Uterus (tissue), 4 donors: ENCODE data around the gene DAND5. TPM values are rescaled to one million over a fixed set of nuclear protein-coding genes. Genes with fewer than 3 reads are reported as not detected.

Experiments used
- DNase-seq, 2 donors: peaks; one replicate each; pipeline ENCODE4 v3.0.0-alpha.2; 2019 to 2020
- H3K27ac ChIP-seq, 2 donors: fragments of 200-600 bp; sonication (generic); 1 replicate in 1 of 2; 2 replicates in 1 of 2; pipeline ENCODE4 v1.5.1; 2016 to 2018
- H3K27me3 ChIP-seq, 2 donors: fragments of 200-600 bp; sonication (generic); one replicate each; pipeline ENCODE4 v1.5.1; 2018 to 2019; ENCODE audit warnings: control low read depth in 1 of 2
- H3K36me3 ChIP-seq, 2 donors: fragments of 200-600 bp; sonication (generic); one replicate each; pipeline ENCODE4 v1.5.1; 2019; ENCODE audit warnings: control low read depth in 1 of 2
- H3K4me1 ChIP-seq, 2 donors: fragments of 200-600 bp; sonication (generic); one replicate each; pipeline ENCODE4 v1.5.1; 2018 to 2019; ENCODE audit warnings: control low read depth in 1 of 2
- H3K4me3 ChIP-seq, 2 donors: fragments of 200-600 bp; sonication (generic); 1 replicate in 1 of 2; 2 replicates in 1 of 2; pipeline ENCODE4 v1.5.1; 2018 to 2019; ENCODE audit warnings: mild to moderate bottlenecking in 1 of 2
- H3K9me3 ChIP-seq, 2 donors: fragments of 200-600 bp; sonication (generic); one replicate each; pipeline ENCODE4 v1.5.1; 2019; ENCODE audit warnings: control low read depth in 1 of 2
- CTCF ChIP-seq, 4 experiments: fragments of 200-600 bp in 2 of 4; fragments of 450-650 bp in 2 of 4; sonication (generic) in 2 of 4; IDR thresholded peaks; one replicate each; pipeline ENCODE4 v1.5.1; 2016 to 2019; ENCODE audit warnings: antibody characterized with exemption in 4 of 4, mild to moderate bottlenecking in 2 of 4, moderate library complexity in 1 of 4
- POLR2A ChIP-seq, 2 donors: fragments of 450-650 bp; IDR thresholded peaks; one replicate each; pipeline ENCODE4 v1.6.1; 2016; ENCODE audit warnings: antibody characterized with exemption in 2 of 2, mild to moderate bottlenecking in 1 of 2, moderate library complexity in 1 of 2
- intact Hi-C: fragments of 100-400 bp; cut with DNase I; formaldehyde crosslinking; loops from one replicate; pipeline ENCODE4 v1.15.1; 2023; ENCODE audit warnings: low total_unique reads
- total RNA-seq, 4 donors: library from RNA; depleted of rRNA in 3 of 4; stranded (reverse); fragments of >200 nt in 3 of 4; gene quantifications; one replicate each; pipeline versions ENCODE4 v1.1.0 to v1.2.4, GENCODE V29; 2014 to 2023
- donor health status: DM: yes; HTN: yes; CAD: no.

The DAND5 gene
- total RNA-seq, 4 donors from 2014 or later, result 0.14 TPM; not detected in 3

DNA sequence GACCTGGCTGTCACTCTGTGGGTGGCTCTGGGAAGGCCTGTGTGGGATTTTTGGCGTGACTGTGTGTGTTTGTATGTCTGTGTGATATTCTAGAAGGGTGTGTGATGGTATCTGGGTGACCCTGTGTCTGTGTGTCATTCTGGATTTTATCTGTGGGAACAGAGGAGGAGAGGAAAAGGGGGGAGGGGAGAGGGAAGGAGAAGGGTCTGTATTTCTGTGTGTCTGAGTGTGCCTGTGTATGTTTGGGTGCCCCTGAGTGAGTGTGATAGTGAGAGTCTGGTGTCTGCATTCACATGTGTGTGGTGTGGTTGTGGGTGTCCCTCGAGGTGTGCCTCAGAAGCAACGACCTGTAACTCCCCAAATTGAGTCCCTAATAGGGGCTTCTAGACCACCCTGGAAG, 17.8 kb downstream of the DAND5 start:
- Histone ChIP-seq H3K27ac (no peak overlapping the region), H3K36me3 (no peaks in the 10 kb centered on the region), H3K27me3 (no peaks in the 10 kb centered on the region), H3K9me3 (no peaks in the 10 kb centered on the region), H3K4me3 (no peak overlapping the region), H3K4me1 (no peaks in the 10 kb centered on the region)
- DNase-seq, result no peak
- intact Hi-C loops, result no loop called here
- no peak for TF ChIP-seq CTCF (IDR thresholded peaks at IDR 0.05)
- TF ChIP-seq POLR2A (IDR thresholded peaks at IDR 0.05), result no peak

DNA sequence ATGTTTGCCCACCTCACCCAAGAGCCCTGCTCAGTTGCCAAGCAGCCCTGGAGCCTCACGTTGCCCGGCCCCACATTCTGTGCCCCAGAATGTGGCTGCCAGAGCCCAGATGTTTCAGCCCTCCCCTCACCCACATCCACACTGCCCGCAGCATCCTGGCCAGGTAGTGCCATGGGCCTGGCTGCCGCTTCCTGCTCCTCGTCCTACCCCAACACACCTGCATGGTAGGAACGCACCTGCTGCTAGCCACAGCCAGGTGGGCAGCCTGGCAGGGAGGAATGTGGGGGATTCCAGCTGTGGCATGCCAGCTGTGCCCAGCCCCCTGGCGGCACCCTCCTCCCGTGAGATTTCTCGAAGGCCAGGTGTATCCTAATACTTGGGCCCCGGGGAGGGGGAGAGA, 18.4 kb downstream of the DAND5 start:
- H3K4me1 ChIP-seq, result no peaks in the 10 kb centered on the region
- intact Hi-C loops, result no loop called here
- no peak overlapping the region for H3K4me3 ChIP-seq
- H3K27ac ChIP-seq, result no peak overlapping the region
- no peaks in the 10 kb centered on the region for H3K27me3 ChIP-seq
- H3K36me3 ChIP-seq, result no peaks in the 10 kb centered on the region
- TF ChIP-seq POLR2A (IDR thresholded peaks at IDR 0.05) (no peak), CTCF (IDR thresholded peaks at IDR 0.05) (no peak)
- H3K9me3 ChIP-seq, result no peaks in the 10 kb centered on the region
- no peak for DNase-seq

DNA sequence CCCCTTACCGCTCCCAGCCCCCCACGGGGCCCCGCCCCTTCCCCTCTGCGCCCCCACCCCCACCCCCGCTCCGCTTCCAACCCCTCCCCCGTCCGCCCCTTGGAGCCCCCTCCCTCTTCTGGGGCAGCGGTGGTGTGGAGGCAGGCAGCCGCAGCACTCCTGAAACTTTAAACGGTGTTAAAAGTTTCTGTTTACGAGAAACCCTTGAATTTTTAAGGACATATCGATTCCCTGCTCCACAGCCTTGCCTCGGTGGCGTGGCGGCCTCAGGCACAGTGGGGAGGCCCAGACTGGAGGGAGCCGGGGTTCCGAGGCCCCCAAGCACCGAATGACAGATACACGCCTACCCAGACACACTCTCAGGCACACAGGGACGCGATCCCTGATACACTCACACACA, 21.1 kb downstream of the DAND5 start:
- H3K4me3 ChIP-seq, result no peak overlapping the region
- no peak overlapping the region for H3K27ac ChIP-seq
- no peak for DNase-seq
- intact Hi-C loops, result no loop called here
- TF ChIP-seq CTCF (IDR thresholded peaks at IDR 0.05) (no peak), POLR2A (IDR thresholded peaks at IDR 0.05) (no peak)
- H3K27me3 ChIP-seq, result no peaks in the 10 kb centered on the region
- no peaks in the 10 kb centered on the region for H3K9me3 ChIP-seq
- H3K4me1 ChIP-seq, result no peaks in the 10 kb centered on the region
- H3K36me3 ChIP-seq, result no peaks in the 10 kb centered on the region

- TF ChIP-seq CTCF (IDR thresholded peaks at IDR 0.05) (no peak), POLR2A (IDR thresholded peaks at IDR 0.05) (no peak)
- H3K27ac ChIP-seq, result no peak overlapping the region
- H3K4me3 ChIP-seq, result no peak overlapping the region
- intact Hi-C loops, result no loop called here
- no peaks in the 10 kb centered on the region for H3K36me3 ChIP-seq
- no peak for DNase-seq
- no peaks in the 10 kb centered on the region for H3K27me3 ChIP-seq
- H3K4me1 ChIP-seq, result no peaks in the 10 kb centered on the region
- H3K9me3 ChIP-seq, result no peaks in the 10 kb centered on the region
Measured at GRCh38 chr19:12990853-12991252, 21.5 kb downstream of the DAND5 start.

DNA sequence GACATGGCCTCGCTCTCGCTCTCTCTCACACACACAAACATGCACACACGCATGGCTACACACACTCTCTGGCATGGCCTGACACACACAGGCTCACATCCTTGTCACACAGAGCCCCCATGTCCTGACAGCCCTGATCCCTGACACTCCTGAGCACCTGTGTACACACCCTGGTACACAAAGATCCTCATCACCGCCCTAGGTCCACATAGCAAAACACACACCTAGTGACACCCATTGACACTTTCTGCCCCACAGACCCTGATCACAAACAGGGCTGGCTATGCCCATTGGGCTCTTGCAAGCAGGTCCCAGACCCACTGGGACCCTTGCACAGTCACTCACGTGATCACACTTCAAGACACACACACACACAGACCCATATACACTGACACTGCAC, 21.9 kb downstream of the DAND5 start:
- no peaks in the 10 kb centered on the region for H3K27me3 ChIP-seq
- intact Hi-C loops, result no loop called here
- H3K4me1 ChIP-seq, result no peaks in the 10 kb centered on the region
- H3K4me3 ChIP-seq, result no peak overlapping the region
- H3K36me3 ChIP-seq, result no peaks in the 10 kb centered on the region
- no peak for DNase-seq
- no peak overlapping the region for H3K27ac ChIP-seq
- H3K9me3 ChIP-seq, result no peaks in the 10 kb centered on the region
- TF ChIP-seq CTCF (IDR thresholded peaks at IDR 0.05) (no peak), POLR2A (IDR thresholded peaks at IDR 0.05) (no peak)
